HEK293T (cell line): ENCODE data around the gene PIP4K2B.

Experiments
- CTCF ChIA-PET: fragments of 350-600 bp; formaldehyde crosslinking; extraction: SDS; loops from one replicate; lab custom pipeline; 2021; ENCODE audit warnings: antibody characterized with exemption, inconsistent platforms; lab: Yijun Ruan, JAX
- POLR2A ChIA-PET: fragments of 350-600 bp; formaldehyde crosslinking; extraction: SDS; loops from one replicate; lab custom pipeline; 2020; ENCODE audit warnings: antibody characterized with exemption, inconsistent platforms; lab: Yijun Ruan, JAX
- DNase-seq: peaks from one replicate; pipeline ENCODE4 v3.0.0; 2012; ENCODE audit warnings: mixed read lengths; ENCODE audit errors: extremely low spot score
- ARNT ChIP-seq: fragments of 450-650 bp; IDR thresholded peaks from 2 replicates; pipeline ENCODE4 v1.6.1; 2017; ENCODE audit warnings: mild to moderate bottlenecking
- BHLHE40 ChIP-seq: fragments of 450-650 bp; IDR thresholded peaks from 2 replicates; pipeline ENCODE4 v1.6.1; 2016; ENCODE audit warnings: mild to moderate bottlenecking, moderate library complexity, borderline replicate concordance
- CTBP1 ChIP-seq: fragments of 450-650 bp; IDR thresholded peaks from 2 replicates; pipeline ENCODE4 v1.6.1; 2016; ENCODE audit warnings: borderline replicate concordance
- ELF4 ChIP-seq: fragments of 450-650 bp; IDR thresholded peaks from 2 replicates; pipeline ENCODE4 v1.6.1; 2017; ENCODE audit warnings: antibody characterized with exemption
- FOXA1 ChIP-seq: fragments of 450-650 bp; IDR thresholded peaks from 2 replicates; pipeline ENCODE4 v1.6.1; 2016; ENCODE audit warnings: mild to moderate bottlenecking
- FOXK2 ChIP-seq: fragments of 450-650 bp; IDR thresholded peaks from 2 replicates; pipeline ENCODE4 v1.6.1; 2016; ENCODE audit warnings: mild to moderate bottlenecking
- FOXM1 ChIP-seq: fragments of 450-650 bp; IDR thresholded peaks from 2 replicates; pipeline ENCODE4 v1.6.1; 2017; ENCODE audit warnings: mild to moderate bottlenecking, borderline replicate concordance
- HDGF ChIP-seq: fragments of 450-650 bp; IDR thresholded peaks from 2 replicates; pipeline ENCODE4 v1.6.1; 2017; ENCODE audit warnings: antibody characterized with exemption, borderline replicate concordance
- L3MBTL2 ChIP-seq: fragments of 450-650 bp; conservative IDR thresholded peaks from 2 replicates; pipeline ENCODE4 v1.6.1; 2016; ENCODE audit warnings: mild to moderate bottlenecking
- LEF1 ChIP-seq: fragments of 450-650 bp; IDR thresholded peaks from 2 replicates; pipeline ENCODE4 v1.6.1; 2017; ENCODE audit warnings: mild to moderate bottlenecking, borderline replicate concordance
- PKNOX1 ChIP-seq: fragments of 450-650 bp; IDR thresholded peaks from 2 replicates; pipeline ENCODE4 v1.6.1; 2016
- SP1 ChIP-seq: fragments of 450-650 bp; IDR thresholded peaks from 2 replicates; pipeline ENCODE4 v1.6.1; 2017
- SUZ12 ChIP-seq: fragments of 450-650 bp; IDR thresholded peaks from 2 replicates; pipeline ENCODE4 v1.6.1; 2016; ENCODE audit warnings: mild to moderate bottlenecking
- TARDBP ChIP-seq: fragments of 450-650 bp; IDR thresholded peaks from 2 replicates; pipeline ENCODE4 v1.6.1; 2016
- ZNF384 ChIP-seq: fragments of 450-650 bp; IDR thresholded peaks from 2 replicates; pipeline ENCODE4 v1.6.1; 2016

PIP4K2B gene

GRCh38 chr17:38742411-38743308 is 56.7 kb downstream of the PIP4K2B start:
- TF ChIP-seq ZNF384 = no peak
- TF ChIP-seq BHLHE40 = no peak
- TF ChIP-seq PKNOX1 = peak; percentile 53
- TF ChIP-seq ARNT = no peak

GRCh38 chr17:38741921-38742410 is 57.4 kb downstream of the PIP4K2B start:
- ChIA-PET CTCF (no interaction called here), POLR2A (no interaction called here)
- TF ChIP-seq TARDBP (no peak), CTBP1 (no peak)
- DNase-seq = no peak

More at GRCh38 chr17:38742411-38743308, 56.7 kb downstream of the PIP4K2B start:
- no peak for DNase-seq
- CTCF ChIA-PET = no interaction called here
- POLR2A ChIA-PET = interaction anchor here (1.1 kb wide), 1 partner anchor 9 kb away, joined by 5 read pairs; the partner anchor contains the start of gene PSMB3

- DNase-seq = no peak
- CTCF ChIA-PET = no interaction called here
Observed at GRCh38 chr17:38741461-38741860, 57.9 kb downstream of the PIP4K2B start.

GRCh38 chr17:38740806-38741205 is 58.5 kb downstream of the PIP4K2B start:
- TF ChIP-seq HDGF (no peak), TARDBP (no peak), SP1 (no peak), ZNF384 (no peak), LEF1 (no peak), FOXA1 (no peak), ARNT (no peak)
- POLR2A ChIA-PET = interaction anchor here (1.3 kb wide), 1 partner anchor 12 kb away, joined by 3 read pairs; the partner anchor contains the start of gene PSMB3
- DNase-seq = no peak
- CTCF ChIA-PET = no interaction called here

More at GRCh38 chr17:38741461-38741860, 57.9 kb downstream of the PIP4K2B start:
- no peak for TF ChIP-seq ZNF384
- no peak for TF ChIP-seq PKNOX1
- no peak for TF ChIP-seq FOXM1
- no peak for TF ChIP-seq TARDBP
- no peak for TF ChIP-seq ELF4
- no peak for TF ChIP-seq FOXA1
- no peak for TF ChIP-seq LEF1
- POLR2A ChIA-PET = no interaction called here

GRCh38 chr17:38740044-38740443 is 59.3 kb downstream of the PIP4K2B start:
- DNase-seq = no peak
- ChIA-PET CTCF (no interaction called here), POLR2A (interaction anchor here (1.3 kb wide), 1 partner anchor 13 kb away, joined by 3 read pairs; the partner anchor contains the start of gene PSMB3)
- TF ChIP-seq PKNOX1 = no peak
- no peak for TF ChIP-seq HDGF
- TF ChIP-seq ARNT = no peak
- TF ChIP-seq L3MBTL2 = no peak
- TF ChIP-seq LEF1 = no peak
- no peak for TF ChIP-seq FOXA1
- no peak for TF ChIP-seq FOXM1
- no peak for TF ChIP-seq ELF4
- no peak for TF ChIP-seq SUZ12
- no peak for TF ChIP-seq ZNF384
- no peak for TF ChIP-seq TARDBP
- no peak for TF ChIP-seq FOXK2
- TF ChIP-seq SP1 = no peak
- TF ChIP-seq BHLHE40 = no peak

GRCh38 chr17:38739305-38739704 is 60.1 kb downstream of the PIP4K2B start:
- TF ChIP-seq SP1 (no peak), L3MBTL2 (no peak), ARNT (no peak), SUZ12 (no peak), HDGF (no peak)
- POLR2A ChIA-PET = interaction anchor here (1.3 kb wide), 1 partner anchor 11 kb away, joined by 4 read pairs; no protein-coding TSS in a partner anchor
- CTCF ChIA-PET = no interaction called here
- DNase-seq = no peak

- TF ChIP-seq HDGF (no peak), SUZ12 (no peak), FOXA1 (no peak), ARNT (no peak), BHLHE40 (no peak), PKNOX1 (no peak), CTBP1 (no peak), ELF4 (no peak)
- ChIA-PET CTCF (no interaction called here), POLR2A (interaction anchor here (1.3 kb wide), 1 partner anchor 11 kb away, joined by 4 read pairs; no protein-coding TSS in a partner anchor)
- DNase-seq = no peak
Observed at GRCh38 chr17:38738686-38739085, 60.7 kb downstream of the PIP4K2B start.
